GM03348 (cell line): ENCODE measurements around the gene ITM2B.
A peak's percentile ranks its signal among the peaks of the same experiment; 100 is the strongest.
"Not testable (repeated sequence)": the region's sequence is repeated elsewhere in the genome, so short reads cannot be mapped to it uniquely, and the experiment has no call there.

Source experiments
- DNase-seq: peaks from one replicate; pipeline ENCODE4 v3.0.0; 2012; ENCODE audit warnings: low spot score

The ITM2B gene

GRCh38 chr13:48233046-48233888 lies at the start of gene ITM2B:
ITM2B (plus strand) TSS chr13:48233206; CDS start chr13:48233361, 155 bp downstream.
- DNase-seq: peak; percentile 97

GRCh38 chr13:48184260-48184659 lies 48.7 kb upstream of the ITM2B start:
- no peak for DNase-seq

- DNase-seq: no peak
These were observed 48.0 kb upstream of the ITM2B start for GRCh38 chr13:48185018-48185417.

GRCh38 chr13:48186722-48187121 lies 46.3 kb upstream of the ITM2B start:
- DNase-seq: no peak

GRCh38 chr13:48188131-48188530 lies 44.9 kb upstream of the ITM2B start:
- DNase-seq: no peak

GRCh38 chr13:48188601-48189000 lies 44.4 kb upstream of the ITM2B start:
- DNase-seq: no peak

GRCh38 chr13:48189171-48189570 lies 43.8 kb upstream of the ITM2B start:
- no peak for DNase-seq

GRCh38 chr13:48192411-48192935 lies 40.5 kb upstream of the ITM2B start:
- DNase-seq: no peak

GRCh38 chr13:48194379-48194754 lies 38.6 kb upstream of the ITM2B start:
- no peak for DNase-seq

- DNase-seq: no peak
These were observed 33.5 kb upstream of the ITM2B start for GRCh38 chr13:48199404-48199946.

- no peak for DNase-seq
These were observed 32.0 kb upstream of the ITM2B start for GRCh38 chr13:48201044-48201443.

- not testable (repeated sequence) for DNase-seq
These were observed 25.8 kb upstream of the ITM2B start for GRCh38 chr13:48207207-48207606.

GRCh38 chr13:48210178-48210577 lies 22.8 kb upstream of the ITM2B start:
- peak; percentile 58 for DNase-seq

- DNase-seq: no peak
These were observed 18.4 kb upstream of the ITM2B start for GRCh38 chr13:48214519-48215121.

GRCh38 chr13:48215511-48216203 lies 17.3 kb upstream of the ITM2B start:
- DNase-seq: not testable (repeated sequence)

GRCh38 chr13:48216204-48216711 lies 16.7 kb upstream of the ITM2B start:
- DNase-seq: no peak

GRCh38 chr13:48220592-48220980 lies 12.4 kb upstream of the ITM2B start:
- DNase-seq: no peak

GRCh38 chr13:48220981-48221685 lies 11.9 kb upstream of the ITM2B start:
- DNase-seq: no peak

- no peak for DNase-seq
These were observed 11.3 kb upstream of the ITM2B start for GRCh38 chr13:48221686-48222187.

GRCh38 chr13:48222358-48223301 lies 10.4 kb upstream of the ITM2B start:
- DNase-seq: no peak
